HEK293T (cell line): Measurements from ENCODE around the gene SERAC1.

ENCODE experiments used
- BHLHE40 ChIP-seq: fragments of 450-650 bp; IDR thresholded peaks from 2 replicates; pipeline ENCODE4 v1.6.1; 2016; ENCODE audit warnings: mild to moderate bottlenecking, moderate library complexity, borderline replicate concordance
- FOXA1 ChIP-seq: fragments of 450-650 bp; IDR thresholded peaks from 2 replicates; pipeline ENCODE4 v1.6.1; 2016; ENCODE audit warnings: mild to moderate bottlenecking
- FOXM1 ChIP-seq: fragments of 450-650 bp; IDR thresholded peaks from 2 replicates; pipeline ENCODE4 v1.6.1; 2017; ENCODE audit warnings: mild to moderate bottlenecking, borderline replicate concordance
- L3MBTL2 ChIP-seq: fragments of 450-650 bp; conservative IDR thresholded peaks from 2 replicates; pipeline ENCODE4 v1.6.1; 2016; ENCODE audit warnings: mild to moderate bottlenecking
- LEF1 ChIP-seq: fragments of 450-650 bp; IDR thresholded peaks from 2 replicates; pipeline ENCODE4 v1.6.1; 2017; ENCODE audit warnings: mild to moderate bottlenecking, borderline replicate concordance
- SP1 ChIP-seq: fragments of 450-650 bp; IDR thresholded peaks from 2 replicates; pipeline ENCODE4 v1.6.1; 2017
- ZNF384 ChIP-seq: fragments of 450-650 bp; IDR thresholded peaks from 2 replicates; pipeline ENCODE4 v1.6.1; 2016

GRCh38 chr6:158110986-158111385 is 57.1 kb downstream of the SERAC1 start:
- TF ChIP-seq FOXM1 (no peak), ZNF384 (no peak), BHLHE40 (no peak), LEF1 (no peak), FOXA1 (no peak), L3MBTL2 (no peak), SP1 (no peak)
